ENCODE results near the gene NCOR2. TPM values are rescaled to one million over a fixed set of nuclear protein-coding genes. Genes with fewer than 3 reads are reported as not detected.
A peak's percentile ranks its signal among the peaks of the same experiment; 100 is the strongest.

Gene NCOR2
- polyA plus RNA-seq, 1 donor from 2014 or later: 4.8 TPM

DNA sequence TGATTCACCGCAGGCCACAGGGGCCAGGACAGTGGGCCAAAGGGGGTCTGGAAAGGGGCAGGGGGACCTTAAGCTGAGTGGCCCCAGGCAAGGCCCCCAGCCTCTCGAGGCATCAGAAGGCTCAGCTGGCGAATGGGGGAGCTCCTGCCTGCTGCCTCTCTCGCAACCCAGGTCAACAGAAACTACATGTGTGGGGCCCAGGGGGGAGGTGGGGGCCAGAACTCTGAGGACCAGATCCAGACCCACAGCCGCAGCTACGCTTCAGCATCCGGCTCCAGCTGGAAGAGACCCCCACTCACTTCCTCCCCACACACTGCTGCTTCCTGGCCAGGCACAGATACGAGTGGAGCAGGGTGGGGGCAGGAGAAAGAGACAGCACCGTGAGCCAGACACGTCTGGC is 46.5 kb downstream of the NCOR2 start:
- Histone ChIP-seq H3K27ac (ENCODE audit: low read length) (no peak overlapping the region), H3K4me2 (ENCODE audit: low read length) (no peak overlapping the region), H4K20me1 (ENCODE audit: insufficient read depth) (no peaks in the 10 kb centered on the region)

GRCh38 chr12:124520265-124520701 is 47.1 kb downstream of the NCOR2 start:
- Histone ChIP-seq H3K27ac (ENCODE audit: low read length) (peak overlapping the region; percentile 97), H3F3A (ENCODE audit: insufficient read depth, low read length, poor library complexity, severe bottlenecking) (peaks cover 3% of the 10 kb centered on the region), H2AFZ (ENCODE audit: low read depth, low read length) (no peak overlapping the region), H3K4me2 (ENCODE audit: low read length) (no peak overlapping the region), H3K36me3 (ENCODE audit: insufficient read depth, low read length) (no peaks in the 10 kb centered on the region), H3K4me3 (ENCODE audit: low read length) (no peak overlapping the region), H3K9ac (ENCODE audit: low read length) (no peak overlapping the region), H3K27me3 (ENCODE audit: insufficient read depth, low read depth, low read length) (no peaks in the 10 kb centered on the region), H3K9me3 (ENCODE audit: low read length) (no peaks in the 10 kb centered on the region), H3K9me2 (ENCODE audit: insufficient read depth, low read length) (no peaks in the 10 kb centered on the region), H3K79me2 (replicated peaks; ENCODE audit: insufficient read depth, low read length) (peaks cover 7% of the 10 kb centered on the region), H4K20me1 (ENCODE audit: insufficient read depth) (no peaks in the 10 kb centered on the region)
- TF ChIP-seq EP300 (conservative IDR thresholded peaks at IDR 0.05; ENCODE audit: poor library complexity, severe bottlenecking): no peak
- TF ChIP-seq, protein P1, sequence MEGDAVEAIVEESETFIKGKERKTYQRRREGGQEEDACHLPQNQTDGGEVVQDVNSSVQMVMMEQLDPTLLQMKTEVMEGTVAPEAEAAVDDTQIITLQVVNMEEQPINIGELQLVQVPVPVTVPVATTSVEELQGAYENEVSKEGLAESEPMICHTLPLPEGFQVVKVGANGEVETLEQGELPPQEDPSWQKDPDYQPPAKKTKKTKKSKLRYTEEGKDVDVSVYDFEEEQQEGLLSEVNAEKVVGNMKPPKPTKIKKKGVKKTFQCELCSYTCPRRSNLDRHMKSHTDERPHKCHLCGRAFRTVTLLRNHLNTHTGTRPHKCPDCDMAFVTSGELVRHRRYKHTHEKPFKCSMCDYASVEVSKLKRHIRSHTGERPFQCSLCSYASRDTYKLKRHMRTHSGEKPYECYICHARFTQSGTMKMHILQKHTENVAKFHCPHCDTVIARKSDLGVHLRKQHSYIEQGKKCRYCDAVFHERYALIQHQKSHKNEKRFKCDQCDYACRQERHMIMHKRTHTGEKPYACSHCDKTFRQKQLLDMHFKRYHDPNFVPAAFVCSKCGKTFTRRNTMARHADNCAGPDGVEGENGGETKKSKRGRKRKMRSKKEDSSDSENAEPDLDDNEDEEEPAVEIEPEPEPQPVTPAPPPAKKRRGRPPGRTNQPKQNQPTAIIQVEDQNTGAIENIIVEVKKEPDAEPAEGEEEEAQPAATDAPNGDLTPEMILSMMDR (IDR thresholded peaks at IDR 0.05; ENCODE audit: poor library complexity, severe bottlenecking): no peak
- no peak for TF ChIP-seq RAD21 (conservative IDR thresholded peaks at IDR 0.05)
- no peak for TF ChIP-seq TAF1 (IDR thresholded peaks at IDR 0.05; ENCODE audit: low read depth)
- no peak for TF ChIP-seq EZH2 (IDR thresholded peaks at IDR 0.05; ENCODE audit: borderline replicate concordance, insufficient read depth, low read length, poor library complexity, severe bottlenecking)
- no peak for TF ChIP-seq MXI1 (conservative IDR thresholded peaks at IDR 0.05; ENCODE audit: poor library complexity, severe bottlenecking)

More for the DNA sequence above, 46.5 kb downstream of the NCOR2 start:
- no peaks in the 10 kb centered on the region for H3K27me3 ChIP-seq (ENCODE audit: insufficient read depth, low read depth, low read length)
- H3K9me2 ChIP-seq (ENCODE audit: insufficient read depth, low read length): no peaks in the 10 kb centered on the region
- no peak overlapping the region for H2AFZ ChIP-seq (ENCODE audit: low read depth, low read length)
- H3K9me3 ChIP-seq (ENCODE audit: low read length): no peaks in the 10 kb centered on the region
- H3K79me2 ChIP-seq (replicated peaks; ENCODE audit: insufficient read depth, low read length): peaks cover 3% of the 10 kb centered on the region
- H3F3A ChIP-seq (ENCODE audit: insufficient read depth, low read length, poor library complexity, severe bottlenecking): peaks cover 3% of the 10 kb centered on the region
- H3K9ac ChIP-seq (ENCODE audit: low read length): no peak overlapping the region
- H3K36me3 ChIP-seq (ENCODE audit: insufficient read depth, low read length): no peaks in the 10 kb centered on the region
- TF ChIP-seq SMC3 (conservative IDR thresholded peaks at IDR 0.05; ENCODE audit: poor library complexity) (no peak), EZH2 (IDR thresholded peaks at IDR 0.05; ENCODE audit: borderline replicate concordance, insufficient read depth, low read length, poor library complexity, severe bottlenecking) (no peak), RAD21 (conservative IDR thresholded peaks at IDR 0.05) (no peak)
- TF ChIP-seq, protein P2, sequence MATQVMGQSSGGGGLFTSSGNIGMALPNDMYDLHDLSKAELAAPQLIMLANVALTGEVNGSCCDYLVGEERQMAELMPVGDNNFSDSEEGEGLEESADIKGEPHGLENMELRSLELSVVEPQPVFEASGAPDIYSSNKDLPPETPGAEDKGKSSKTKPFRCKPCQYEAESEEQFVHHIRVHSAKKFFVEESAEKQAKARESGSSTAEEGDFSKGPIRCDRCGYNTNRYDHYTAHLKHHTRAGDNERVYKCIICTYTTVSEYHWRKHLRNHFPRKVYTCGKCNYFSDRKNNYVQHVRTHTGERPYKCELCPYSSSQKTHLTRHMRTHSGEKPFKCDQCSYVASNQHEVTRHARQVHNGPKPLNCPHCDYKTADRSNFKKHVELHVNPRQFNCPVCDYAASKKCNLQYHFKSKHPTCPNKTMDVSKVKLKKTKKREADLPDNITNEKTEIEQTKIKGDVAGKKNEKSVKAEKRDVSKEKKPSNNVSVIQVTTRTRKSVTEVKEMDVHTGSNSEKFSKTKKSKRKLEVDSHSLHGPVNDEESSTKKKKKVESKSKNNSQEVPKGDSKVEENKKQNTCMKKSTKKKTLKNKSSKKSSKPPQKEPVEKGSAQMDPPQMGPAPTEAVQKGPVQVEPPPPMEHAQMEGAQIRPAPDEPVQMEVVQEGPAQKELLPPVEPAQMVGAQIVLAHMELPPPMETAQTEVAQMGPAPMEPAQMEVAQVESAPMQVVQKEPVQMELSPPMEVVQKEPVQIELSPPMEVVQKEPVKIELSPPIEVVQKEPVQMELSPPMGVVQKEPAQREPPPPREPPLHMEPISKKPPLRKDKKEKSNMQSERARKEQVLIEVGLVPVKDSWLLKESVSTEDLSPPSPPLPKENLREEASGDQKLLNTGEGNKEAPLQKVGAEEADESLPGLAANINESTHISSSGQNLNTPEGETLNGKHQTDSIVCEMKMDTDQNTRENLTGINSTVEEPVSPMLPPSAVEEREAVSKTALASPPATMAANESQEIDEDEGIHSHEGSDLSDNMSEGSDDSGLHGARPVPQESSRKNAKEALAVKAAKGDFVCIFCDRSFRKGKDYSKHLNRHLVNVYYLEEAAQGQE (IDR thresholded peaks at IDR 0.05; ENCODE audit: borderline replicate concordance): no peak
- no peak overlapping the region for H3K4me3 ChIP-seq (ENCODE audit: low read length)

GRCh38 chr12:124519746-124520145 is 47.7 kb downstream of the NCOR2 start:
- TF ChIP-seq, protein P1 (IDR thresholded peaks at IDR 0.05; ENCODE audit: poor library complexity, severe bottlenecking): no peak
- peak overlapping the region; percentile 97 for H3K27ac ChIP-seq (ENCODE audit: low read length)
- peak overlapping the region; percentile 78 for H3K9ac ChIP-seq (ENCODE audit: low read length)
- H2AFZ ChIP-seq (ENCODE audit: low read depth, low read length): no peak overlapping the region
- no peak overlapping the region for H3K4me3 ChIP-seq (ENCODE audit: low read length)
- no peaks in the 10 kb centered on the region for H3K36me3 ChIP-seq (ENCODE audit: insufficient read depth, low read length)
- H3K27me3 ChIP-seq (ENCODE audit: insufficient read depth, low read depth, low read length): no peaks in the 10 kb centered on the region
- H3K9me2 ChIP-seq (ENCODE audit: insufficient read depth, low read length): no peaks in the 10 kb centered on the region
- no peak overlapping the region for H3K4me2 ChIP-seq (ENCODE audit: low read length)
- H3K9me3 ChIP-seq (ENCODE audit: low read length): no peaks in the 10 kb centered on the region
- peaks cover 3% of the 10 kb centered on the region for H3F3A ChIP-seq (ENCODE audit: insufficient read depth, low read length, poor library complexity, severe bottlenecking)
- peaks cover 11% of the 10 kb centered on the region for H3K79me2 ChIP-seq (replicated peaks; ENCODE audit: insufficient read depth, low read length)
- no peaks in the 10 kb centered on the region for H4K20me1 ChIP-seq (ENCODE audit: insufficient read depth)

Measured in neural cell (in vitro differentiated cells).